B cell (primary cell): ENCODE results near the gene ESPN. TPM values are rescaled to one million over a fixed set of nuclear protein-coding genes. Genes with fewer than 3 reads are reported as not detected.

Experiments used
- ATAC-seq: fragments of 200-7000 bp; cut with Tn5 transposase; one replicate; pipeline ENCODE4 v1.10.0; 2021; ENCODE audit warnings: low read depth, mild to moderate bottlenecking, moderate number of reproducible peaks, moderate library complexity
- CTCF ChIA-PET: fragments of 350-600 bp; sonication (Branson Sonifier 250); formaldehyde crosslinking; loops from one replicate; lab custom pipeline; 2021; ENCODE audit warnings: antibody characterized with exemption, inconsistent platforms; lab: Charles Lee
- POLR2A ChIA-PET: fragments of 350-600 bp; sonication (Branson Sonifier 250); formaldehyde crosslinking; loops from one replicate; lab custom pipeline; 2021; ENCODE audit warnings: antibody characterized with exemption; lab: Charles Lee
- DNase-seq: peaks from one replicate; pipeline ENCODE4 v3.0.0; 2013
- H2AFZ ChIP-seq: 2 replicates; pipeline ENCODE4 v1.6.1; 2012; ENCODE audit warnings: mild to moderate bottlenecking, low read depth, low read length; ENCODE audit not compliant: insufficient read depth, poor library complexity, severe bottlenecking
- H3K27ac ChIP-seq, 2 donors: 1 replicate in 1 of 2; 2 replicates in 1 of 2; pipeline ENCODE4 v1.5.1; 2012 to 2013; ENCODE audit warnings: low read length in 2 of 2, mild to moderate bottlenecking in 2 of 2, moderate library complexity in 1 of 2
- H3K27me3 ChIP-seq, 4 experiments: fragments of 200-600 bp in 1 of 4; sonication (generic) in 1 of 4; replicated peaks in 1 of 4; 1 replicate in 2 of 4; 2 replicates in 2 of 4; pipeline versions ENCODE4 v1.6.1 to v1.7.0; 2013 to 2016; ENCODE audit warnings: low read length in 3 of 4, mild to moderate bottlenecking in 2 of 4, mixed read lengths in 1 of 4, moderate library complexity in 1 of 4; ENCODE audit not compliant: insufficient read depth in 4 of 4, control insufficient read depth in 3 of 4; ENCODE audit errors: control extremely low read depth in 1 of 4
- H3K36me3 ChIP-seq, 2 experiments: replicated peaks in 1 of 2; 1 replicate in 1 of 2; 2 replicates in 1 of 2; pipeline versions ENCODE4 v1.6.1 to v1.7.1; 2013; ENCODE audit warnings: low read length in 1 of 2; ENCODE audit not compliant: insufficient read depth in 2 of 2, control insufficient read depth in 1 of 2; ENCODE audit errors: control extremely low read depth in 1 of 2, extremely low read depth in 1 of 2
- H3K4me1 ChIP-seq, 2 donors: fragments of 200-600 bp in 1 of 2; sonication (generic) in 1 of 2; 1 replicate in 1 of 2; 2 replicates in 1 of 2; pipeline versions ENCODE4 v1.5.1 to v1.6.1; 2013 to 2017; ENCODE audit warnings: low read length in 2 of 2; ENCODE audit not compliant: control insufficient read depth in 2 of 2, insufficient read depth in 2 of 2
- H3K4me2 ChIP-seq: replicated peaks from 2 replicates; pipeline ENCODE3; 2012; ENCODE audit warnings: mild to moderate bottlenecking, low read depth, low read length; ENCODE audit not compliant: poor library complexity, severe bottlenecking
- H3K4me3 ChIP-seq, 5 experiments: fragments of 200-600 bp in 1 of 5; sonication (generic) in 1 of 5; 1 replicate in 3 of 5; 2 replicates in 2 of 5; pipeline versions ENCODE4 v1.5.1 to v1.7.0; 2011 to 2016; ENCODE audit warnings: low read length in 4 of 5, mild to moderate bottlenecking in 4 of 5, low read depth in 2 of 5, control low read depth in 1 of 5, moderate library complexity in 1 of 5; ENCODE audit not compliant: insufficient read depth in 1 of 5; ENCODE audit errors: control extremely low read depth in 1 of 5, extremely low read depth in 1 of 5
- H3K79me2 ChIP-seq: fragments of 200-600 bp; sonication (generic); one replicate; pipeline ENCODE4 v1.6.0; 2016; ENCODE audit warnings: low read length; ENCODE audit not compliant: control insufficient read depth, insufficient read depth
- H3K9ac ChIP-seq: fragments of 200-600 bp; sonication (generic); 2 replicates; pipeline ENCODE4 v1.6.1; 2017; ENCODE audit warnings: mild to moderate bottlenecking, low read length, moderate library complexity
- H3K9me3 ChIP-seq, 3 donors: one replicate each; pipeline versions ENCODE4 v1.6.1 to v1.7.1; 2013; ENCODE audit warnings: low read length in 2 of 3; ENCODE audit not compliant: control insufficient read depth in 2 of 3, insufficient read depth in 1 of 3; ENCODE audit errors: control extremely low read depth in 1 of 3
- H4K20me1 ChIP-seq: 2 replicates; pipeline ENCODE4 v1.6.0; 2012; ENCODE audit warnings: mild to moderate bottlenecking, low read length; ENCODE audit not compliant: insufficient read depth, control insufficient read depth, poor library complexity, severe bottlenecking
- H3K27ac Mint-ChIP-seq: one replicate; pipeline ENCODE4 v1.8.0; 2021; ENCODE audit warnings: mixed read lengths
- H3K27me3 Mint-ChIP-seq: one replicate; pipeline ENCODE4 v1.8.0; 2021; ENCODE audit warnings: mixed read lengths
- H3K4me1 Mint-ChIP-seq: one replicate; pipeline ENCODE4 v1.8.0; 2021; ENCODE audit warnings: mixed read lengths
- H3K4me3 Mint-ChIP-seq: one replicate; pipeline ENCODE4 v1.8.0; 2021; ENCODE audit warnings: mixed read lengths
- H3K9me3 Mint-ChIP-seq: one replicate; pipeline ENCODE4 v1.8.0; 2022; ENCODE audit warnings: mixed read lengths; ENCODE audit not compliant: insufficient read depth
- EZH2 ChIP-seq: IDR thresholded peaks from 2 replicates; pipeline ENCODE4 v1.6.1; 2012; ENCODE audit warnings: borderline replicate concordance, low read depth, mild to moderate bottlenecking, moderate library complexity, low read length; ENCODE audit not compliant: insufficient read depth, poor library complexity, severe bottlenecking
- WGBS: methylation state at CpG from one replicate; pipeline ENCODE4 v1.1.5; 2013; ENCODE audit warnings: missing lambda C conversion rate; ENCODE audit not compliant: insufficient coverage; 5-methylcytosine and 5-hydroxymethylcytosine counted together
- intact Hi-C: fragments of 100-400 bp; cut with micrococcal nuclease; formaldehyde crosslinking; loops from one replicate; pipeline ENCODE4 v1.10.0; 2022
- polyA plus RNA-seq: library from polyadenylated mRNA; depleted of rRNA; stranded (reverse); fragments of >200 nt; gene quantifications from 2 replicates; pipeline ENCODE4 v1.2.3, GENCODE V29; 2012
- total RNA-seq, 2 donors: library from RNA; stranded (reverse); fragments of 120-200 nt in 1 of 2; gene quantifications; 1 replicate in 1 of 2; 2 replicates in 1 of 2; pipeline versions ENCODE4 v1.2.3 to v1.2.4, GENCODE V29; 2013 to 2022
- TF ChIP-seq, protein P1 (sequence below): fragments of 200-600 bp; IDR thresholded peaks from one replicate; pipeline ENCODE4 v1.8.0; 2022; ENCODE audit warnings: antibody characterized with exemption, mild to moderate bottlenecking

The ESPN gene
- total and polyA plus RNA-seq, 2 donors (not counting 1 experiment from before 2014, with no cell fraction given), result 0.19 to 0.25 TPM

DNA sequence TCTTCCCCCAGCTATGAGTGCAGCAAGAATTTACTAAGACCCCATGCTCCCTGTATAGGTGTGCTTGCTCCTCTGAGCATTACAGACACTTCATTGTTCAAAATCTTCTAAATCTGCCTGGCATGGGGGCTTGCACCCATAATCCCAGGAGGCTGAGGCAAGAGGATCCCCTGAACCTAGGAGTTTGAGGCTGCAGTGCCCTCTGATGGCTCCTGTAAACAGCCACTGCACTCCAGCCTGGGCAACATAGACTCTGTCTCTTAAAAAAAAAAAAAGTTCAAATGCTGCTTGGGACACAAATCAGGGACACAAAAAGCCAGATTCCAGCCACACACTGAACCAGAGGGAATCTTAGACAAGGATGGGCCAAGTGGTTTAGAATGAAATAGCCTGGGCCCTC, 27.6 kb upstream of the ESPN start:
- no peak overlapping the region for H3K27ac Mint-ChIP-seq

DNA sequence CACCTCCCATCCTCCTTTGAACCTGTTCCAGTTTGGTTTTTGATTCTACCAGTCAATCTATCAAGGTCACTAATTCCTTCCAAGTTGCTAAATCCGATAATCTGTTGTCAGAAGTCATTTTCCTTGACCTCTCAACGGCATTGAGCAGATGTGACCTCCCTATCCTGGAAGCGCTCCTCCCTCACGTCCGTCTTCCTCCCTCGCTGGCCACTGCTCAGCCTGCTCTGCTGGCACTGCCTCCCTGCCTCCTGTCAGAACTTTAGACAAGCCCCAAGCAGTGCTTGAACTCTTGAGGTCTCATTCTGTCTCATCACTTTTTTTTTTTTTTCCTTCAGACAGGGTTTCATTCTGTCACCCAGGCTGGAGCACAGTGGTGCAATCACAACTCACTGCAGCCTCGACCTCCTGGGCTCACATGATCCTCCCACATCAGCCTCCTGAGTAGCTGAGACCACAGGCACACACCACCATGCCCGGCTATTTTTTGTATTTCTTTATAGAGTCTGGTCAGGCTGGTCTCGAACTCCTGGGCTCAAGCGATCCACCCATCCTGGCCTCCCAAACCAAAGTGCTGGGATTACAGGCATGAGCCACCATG, 26.6 kb upstream of the ESPN start:
- no peaks in the 10 kb centered on the region for H4K20me1 ChIP-seq
- intact Hi-C loops, result no loop called here
- no peak overlapping the region for H3K4me3 Mint-ChIP-seq
- no peak overlapping the region for H3K27ac Mint-ChIP-seq
- H3K4me1 ChIP-seq, result peaks cover 8 to 11% of the 10 kb centered on the region in 2 donors
- H3K4me3 ChIP-seq, result no peak overlapping the region
- H3K9me3 ChIP-seq, result no peaks in the 10 kb centered on the region
- H3K79me2 ChIP-seq, result no peaks in the 10 kb centered on the region
- TF ChIP-seq, protein P1, sequence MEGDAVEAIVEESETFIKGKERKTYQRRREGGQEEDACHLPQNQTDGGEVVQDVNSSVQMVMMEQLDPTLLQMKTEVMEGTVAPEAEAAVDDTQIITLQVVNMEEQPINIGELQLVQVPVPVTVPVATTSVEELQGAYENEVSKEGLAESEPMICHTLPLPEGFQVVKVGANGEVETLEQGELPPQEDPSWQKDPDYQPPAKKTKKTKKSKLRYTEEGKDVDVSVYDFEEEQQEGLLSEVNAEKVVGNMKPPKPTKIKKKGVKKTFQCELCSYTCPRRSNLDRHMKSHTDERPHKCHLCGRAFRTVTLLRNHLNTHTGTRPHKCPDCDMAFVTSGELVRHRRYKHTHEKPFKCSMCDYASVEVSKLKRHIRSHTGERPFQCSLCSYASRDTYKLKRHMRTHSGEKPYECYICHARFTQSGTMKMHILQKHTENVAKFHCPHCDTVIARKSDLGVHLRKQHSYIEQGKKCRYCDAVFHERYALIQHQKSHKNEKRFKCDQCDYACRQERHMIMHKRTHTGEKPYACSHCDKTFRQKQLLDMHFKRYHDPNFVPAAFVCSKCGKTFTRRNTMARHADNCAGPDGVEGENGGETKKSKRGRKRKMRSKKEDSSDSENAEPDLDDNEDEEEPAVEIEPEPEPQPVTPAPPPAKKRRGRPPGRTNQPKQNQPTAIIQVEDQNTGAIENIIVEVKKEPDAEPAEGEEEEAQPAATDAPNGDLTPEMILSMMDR, result no peak
- no peak for TF ChIP-seq EZH2
- POLR2A ChIA-PET, result no interaction called here
- no peaks in the 10 kb centered on the region for H3K9me3 Mint-ChIP-seq
- peaks cover 10% of the 10 kb centered on the region for H3K4me1 Mint-ChIP-seq
- no peak for ATAC-seq
- CTCF ChIA-PET, result no interaction called here
- 90% methylated on average over 6 of the region's 10 CpGs for WGBS
- no peak overlapping the region for H3K9ac ChIP-seq
- no peak overlapping the region for H3K27ac ChIP-seq
- no peaks in the 10 kb centered on the region for H3K27me3 ChIP-seq
- no peak for DNase-seq
- no peak overlapping the region for H3K4me2 ChIP-seq
- no peak overlapping the region for H2AFZ ChIP-seq
- H3K27me3 Mint-ChIP-seq, result peaks cover 10% of the 10 kb centered on the region
- H3K36me3 ChIP-seq, result no peaks in the 10 kb centered on the region

More for the DNA sequence above, 27.6 kb upstream of the ESPN start:
- Histone ChIP-seq H3K27me3 (peaks cover 0 to 6% (median 0%) of the 10 kb centered on the region in 4 experiments), H3K27ac (no peak overlapping the region), H4K20me1 (no peaks in the 10 kb centered on the region), H3K79me2 (no peaks in the 10 kb centered on the region), H3K36me3 (no peaks in the 10 kb centered on the region), H3K9me3 (no peaks in the 10 kb centered on the region), H2AFZ (no peak overlapping the region), H3K4me3 (no peak overlapping the region), H3K4me1 (peaks cover 15 to 19% of the 10 kb centered on the region in 2 donors), H3K4me2 (no peak overlapping the region), H3K9ac (no peak overlapping the region)
- intact Hi-C loops, result no loop called here
- no peak for TF ChIP-seq EZH2
- TF ChIP-seq, protein P1, result no peak
- H3K27me3 Mint-ChIP-seq, result peaks cover 6% of the 10 kb centered on the region
- H3K4me3 Mint-ChIP-seq, result no peak overlapping the region
- peaks cover 15% of the 10 kb centered on the region for H3K4me1 Mint-ChIP-seq
- DNase-seq (no peak), ATAC-seq (no peak)
- POLR2A ChIA-PET, result no interaction called here
- CTCF ChIA-PET, result interaction anchor here (0.7 kb wide), 1 partner anchor 483 kb away, joined by 4 read pairs; no protein-coding TSS in a partner anchor
- no peaks in the 10 kb centered on the region for H3K9me3 Mint-ChIP-seq
